Stimulated activated CD8-positive, alpha-beta memory T cell treated with anti-CD3 and anti-CD28 coated beads, Interleukin-15, amount 100 ng/mL, for 24 hours (primary cell): ENCODE data around the gene IRGQ.
"Not testable (repeated sequence)": the region's sequence is repeated elsewhere in the genome, so short reads cannot be mapped to it uniquely, and the experiment has no call there.

Source experiments
- DNase-seq: peaks from one replicate; pipeline ENCODE4 v3.0.0-alpha.2; 2020; ENCODE audit warnings: low read depth

Gene IRGQ

DNA sequence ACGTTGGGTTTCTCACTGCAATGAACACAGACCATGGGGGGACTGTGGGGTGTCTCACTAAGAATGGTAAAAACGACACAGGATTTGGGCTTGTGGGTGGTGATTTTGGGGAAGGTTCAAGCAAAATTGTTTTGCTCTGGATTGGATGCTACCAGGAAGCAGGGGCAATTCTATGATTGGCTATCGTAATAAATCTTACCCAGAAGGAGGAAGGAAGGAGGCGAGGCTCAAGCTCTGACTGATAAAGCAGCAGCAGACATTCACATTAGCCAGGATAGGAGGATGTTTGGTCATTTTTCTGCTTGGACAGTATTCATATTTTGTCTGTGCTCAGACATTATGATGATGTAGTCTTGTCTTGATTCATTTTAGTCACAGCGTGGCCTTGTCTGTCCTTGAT is 1.9 kb upstream of the IRGQ start:
- no peak for DNase-seq

DNA sequence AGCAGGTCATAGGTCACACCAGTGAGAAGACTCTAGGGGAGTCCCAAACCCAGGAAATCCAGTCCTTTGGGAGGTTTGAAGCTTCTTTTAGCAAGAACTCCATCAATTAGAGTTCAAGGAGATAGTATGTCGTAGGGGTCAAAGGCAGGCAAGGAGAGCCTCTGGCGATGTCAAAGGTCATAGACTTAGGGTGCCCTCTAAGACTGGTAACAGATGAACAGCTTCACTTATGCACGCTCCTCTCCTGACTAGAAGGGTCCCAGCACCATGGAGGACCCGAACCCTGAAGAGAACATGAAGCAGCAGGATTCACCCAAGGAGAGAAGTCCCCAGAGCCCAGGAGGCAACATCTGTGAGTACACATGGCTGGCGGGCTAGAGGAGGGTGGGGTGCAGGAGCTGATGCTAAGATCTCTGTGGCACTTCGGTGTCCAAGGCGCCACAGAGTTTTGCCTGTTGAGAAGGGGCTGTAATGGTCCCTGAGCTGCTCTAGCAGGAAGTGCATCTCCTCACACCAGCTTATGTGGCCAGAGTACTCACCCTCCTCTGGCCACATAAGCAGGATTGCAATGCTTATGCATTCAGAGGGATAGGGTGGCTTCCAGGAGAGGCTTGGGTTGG is 1.0 kb upstream of the IRGQ start:
- no peak for DNase-seq

DNA sequence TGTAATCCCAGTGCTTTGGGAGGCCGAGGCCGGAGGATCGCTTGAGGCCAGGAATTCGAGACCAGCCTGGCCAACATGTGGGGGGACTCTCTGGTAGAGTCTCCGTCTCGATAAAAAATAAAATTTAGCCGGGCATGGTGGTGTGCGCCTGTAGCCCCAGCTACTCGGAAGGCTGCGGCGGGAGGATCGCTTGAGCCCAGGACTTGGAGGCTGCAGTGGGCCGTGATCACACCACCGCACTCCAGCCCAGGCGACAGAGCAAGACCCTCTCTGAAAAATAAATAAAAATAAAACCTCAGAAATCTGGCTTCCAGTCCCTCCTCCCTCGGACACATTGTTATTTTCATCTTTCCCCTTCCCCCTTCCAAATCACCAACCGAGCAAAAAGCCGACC is 332 bp downstream of the IRGQ start:
- no peak for DNase-seq

DNA sequence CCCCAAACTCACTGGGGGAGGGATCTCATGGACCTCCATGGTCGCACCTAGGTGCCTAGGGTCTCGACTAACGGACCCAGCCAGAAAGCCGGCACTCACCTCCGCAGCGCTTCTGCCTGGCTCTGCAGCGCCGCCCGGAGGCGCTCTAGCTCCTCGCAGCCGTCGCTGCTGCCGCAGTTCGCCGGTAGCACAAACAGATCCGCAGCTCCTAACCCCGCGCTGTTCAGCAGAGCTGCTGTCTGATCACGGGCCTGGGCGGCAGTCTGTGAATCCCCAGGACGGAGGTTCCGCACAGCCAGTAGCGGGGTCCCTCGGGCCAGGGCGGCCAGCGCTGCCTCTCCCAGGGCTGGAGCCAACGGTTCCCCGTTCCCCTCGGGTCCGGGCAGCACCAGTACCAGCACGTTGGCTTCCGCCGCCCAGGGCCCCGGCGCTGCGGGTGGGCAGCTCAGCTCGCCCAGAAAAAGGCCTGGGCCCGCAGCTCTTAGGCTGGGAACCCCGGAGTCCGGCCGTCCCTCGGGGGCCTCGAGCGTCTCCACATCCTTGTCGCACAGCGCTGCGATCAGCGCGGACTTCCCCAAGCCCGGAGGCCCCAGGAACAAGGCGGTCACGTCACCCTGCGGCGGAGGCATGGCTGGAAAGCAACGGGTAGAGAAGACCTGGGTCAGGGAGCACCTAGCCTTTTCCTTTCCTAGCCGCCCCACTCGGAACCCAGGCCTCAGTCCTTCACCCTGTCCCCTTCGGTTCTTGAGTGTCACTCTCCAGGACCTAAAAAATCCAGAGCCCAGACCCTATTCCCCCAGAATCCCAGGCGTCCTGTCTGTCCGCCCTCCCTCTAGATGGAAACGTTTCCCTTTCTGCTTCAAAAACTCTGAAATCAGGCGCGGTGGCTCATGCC is 977 bp downstream of the IRGQ start:
- peak; percentile 42 for DNase-seq

DNA sequence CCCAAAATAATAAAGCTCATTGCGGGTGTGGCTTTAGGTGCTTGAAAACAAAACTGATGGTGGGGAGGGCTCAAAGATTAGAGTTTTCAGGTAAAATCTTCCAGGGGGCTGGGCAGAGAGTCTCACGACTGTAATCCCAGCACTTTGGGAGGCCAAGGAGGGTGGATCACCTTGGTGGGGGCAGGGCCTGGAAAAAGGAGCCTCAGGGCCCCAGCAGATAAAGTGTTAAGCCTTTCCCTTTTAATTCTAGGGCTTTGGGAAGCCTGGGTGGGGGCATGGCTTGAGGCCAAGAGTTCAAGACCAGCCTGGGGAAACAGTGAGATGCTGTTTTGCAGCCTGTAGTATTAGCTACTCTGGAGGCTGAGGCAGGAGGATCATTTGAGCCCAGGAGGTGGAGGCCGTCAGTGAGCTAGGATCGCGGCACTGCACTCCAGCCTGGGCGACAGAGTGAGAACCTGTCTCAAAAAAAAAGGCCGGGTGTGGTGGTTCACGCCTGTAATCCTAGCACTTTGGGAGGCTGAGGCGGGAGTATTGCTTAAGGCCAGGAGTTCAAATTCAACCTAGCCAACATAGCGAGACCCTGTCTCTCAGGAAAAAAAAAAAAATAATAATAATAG is 1.7 kb downstream of the IRGQ start:
- DNase-seq, result no peak

DNA sequence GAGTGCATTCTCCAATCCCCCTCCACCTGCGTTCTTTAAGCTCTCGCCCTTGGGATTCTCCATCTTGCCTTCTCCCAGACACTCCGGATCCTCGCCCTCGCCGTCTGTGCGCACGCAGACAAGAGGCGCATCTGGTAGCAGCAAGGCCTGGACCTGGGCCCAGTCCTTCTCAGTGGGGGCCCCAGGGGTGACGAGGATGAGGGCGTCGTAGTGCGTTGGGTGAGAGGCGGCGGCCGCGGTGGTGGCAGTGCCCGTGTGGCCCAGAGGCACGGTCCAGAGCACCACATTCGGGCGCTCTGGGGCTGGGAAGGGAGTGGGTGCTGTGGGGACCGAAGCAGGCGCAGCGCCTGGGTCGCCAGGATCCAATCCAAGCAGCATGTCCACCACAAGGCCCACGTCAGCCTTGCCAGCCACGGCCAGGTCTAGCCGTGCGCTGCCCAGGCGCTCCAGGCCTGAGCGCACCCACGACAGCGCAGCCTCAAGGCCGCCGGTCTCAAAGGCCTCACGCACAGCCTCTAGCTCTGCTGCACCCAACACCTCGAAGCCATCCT is 3.1 kb downstream of the IRGQ start:
- no peak for DNase-seq

DNA sequence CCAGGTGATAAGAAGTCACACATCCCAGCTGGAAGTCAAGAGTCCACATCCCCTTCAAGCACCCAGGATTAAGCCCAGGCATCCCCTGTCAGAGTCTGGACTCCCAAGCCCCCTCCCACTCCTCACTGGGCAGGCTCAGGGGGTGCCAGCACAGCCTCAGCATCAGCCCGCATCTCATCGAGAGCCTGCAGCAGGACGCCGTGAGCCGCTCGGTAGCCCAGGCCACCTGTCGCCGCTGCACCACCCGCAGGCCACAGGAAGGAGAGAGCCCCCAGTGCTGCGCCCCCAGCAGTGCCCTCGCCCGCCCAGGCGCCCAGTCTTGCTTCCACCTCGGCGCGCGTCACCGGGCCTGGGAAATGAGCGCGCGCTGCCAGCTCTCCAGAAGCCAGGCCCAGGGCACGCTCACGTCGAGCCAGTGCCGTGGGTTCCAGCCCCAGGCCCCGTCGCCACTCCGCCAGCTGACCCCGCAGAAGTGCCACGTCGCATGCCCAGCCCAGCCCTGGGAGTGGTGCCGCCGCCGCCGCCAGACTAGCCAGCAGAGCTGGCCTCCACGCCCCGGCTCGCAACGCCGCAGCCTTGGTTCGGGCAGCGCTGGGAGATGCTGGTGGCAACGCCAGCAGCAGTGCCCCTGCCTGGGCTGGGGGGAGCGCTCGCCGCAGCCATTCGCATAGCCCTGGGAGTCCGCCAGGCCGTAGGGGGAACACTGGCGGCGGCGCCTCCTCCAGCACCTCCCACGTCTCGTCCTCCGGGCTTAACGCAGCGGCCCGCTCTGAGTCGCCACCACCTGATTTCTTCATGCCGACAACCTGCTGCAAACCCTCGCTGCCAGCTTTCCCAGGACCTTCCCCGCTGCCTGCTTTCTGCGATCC is 3.8 kb downstream of the IRGQ start:
- no peak for DNase-seq

DNA sequence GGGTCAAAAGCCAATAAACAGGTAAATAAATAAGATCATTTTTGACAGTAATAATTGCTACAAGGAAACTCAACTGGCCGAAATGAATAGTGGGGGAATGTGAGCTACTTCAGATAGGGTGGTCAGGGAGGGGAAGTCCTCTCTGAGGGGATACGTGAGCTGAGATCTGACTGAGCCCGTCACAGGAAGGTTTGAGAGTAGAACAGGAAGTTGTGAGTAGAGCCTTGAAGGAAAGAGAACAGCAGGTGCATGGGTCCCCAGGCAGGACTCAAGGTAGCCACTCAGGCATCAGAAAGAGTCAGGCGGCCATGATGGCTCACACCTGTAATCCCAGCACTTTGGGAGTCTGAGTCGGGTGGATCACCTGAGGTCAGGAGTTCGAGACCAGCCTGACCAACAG is 6.3 kb downstream of the IRGQ start:
- no peak for DNase-seq

DNA sequence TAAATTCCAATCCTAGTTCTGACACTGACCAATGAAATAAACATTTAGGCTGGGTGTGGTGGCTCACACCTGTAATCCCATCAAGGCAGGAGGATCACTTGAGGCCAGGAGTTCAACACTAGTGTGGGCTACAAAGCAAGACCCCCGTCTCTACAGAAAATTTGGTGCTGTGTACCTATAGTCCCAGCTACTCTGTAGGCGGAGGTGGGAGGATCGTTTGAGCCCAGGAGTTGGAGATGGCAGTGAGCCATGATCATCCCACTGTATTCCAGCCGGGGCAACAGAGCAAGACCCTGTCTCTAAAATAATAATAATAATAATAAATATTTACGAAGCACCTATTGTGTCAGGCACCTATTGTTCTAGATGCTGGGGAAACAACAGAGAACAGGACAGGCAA is 6.7 kb downstream of the IRGQ start:
- no peak for DNase-seq

DNA sequence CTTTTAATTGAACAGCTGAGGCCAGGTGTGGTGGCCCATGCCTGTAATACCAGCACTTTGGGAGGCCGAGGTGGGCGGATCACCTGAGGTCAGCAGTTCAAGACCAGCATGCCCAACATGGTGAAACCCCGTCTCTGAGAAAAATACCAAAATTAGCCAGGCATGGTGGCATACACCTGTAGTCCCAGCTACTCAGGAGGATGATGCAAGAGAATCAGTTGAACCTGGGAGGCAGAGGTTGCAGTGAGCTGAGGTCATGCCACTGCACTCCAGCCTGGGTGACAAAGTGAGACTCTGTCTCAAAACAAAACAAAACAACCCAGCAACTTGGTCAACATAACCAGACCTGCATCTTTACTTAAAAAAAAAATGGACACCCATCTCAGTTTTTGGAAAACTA is 8.9 kb downstream of the IRGQ start:
- not testable (repeated sequence) for DNase-seq

DNA sequence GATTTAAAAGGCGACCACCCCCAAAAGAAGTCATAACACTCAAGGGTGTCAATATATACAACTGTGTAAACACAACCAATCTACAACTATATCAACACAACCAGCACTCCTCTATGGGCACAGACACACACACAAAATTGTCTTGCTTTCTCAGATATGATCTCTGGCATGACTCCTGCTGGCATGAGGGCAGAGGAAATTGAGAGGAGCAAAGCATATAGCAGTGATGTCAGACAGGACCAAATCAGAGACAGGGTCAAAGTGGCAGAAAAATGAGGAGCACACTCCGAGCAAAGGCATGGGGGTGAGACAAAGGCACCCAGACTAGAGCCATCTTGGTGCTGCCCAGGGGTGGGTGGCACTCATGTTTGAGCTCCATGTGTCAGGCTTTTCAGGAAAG is 9.6 kb downstream of the IRGQ start:
- no peak for DNase-seq

DNA sequence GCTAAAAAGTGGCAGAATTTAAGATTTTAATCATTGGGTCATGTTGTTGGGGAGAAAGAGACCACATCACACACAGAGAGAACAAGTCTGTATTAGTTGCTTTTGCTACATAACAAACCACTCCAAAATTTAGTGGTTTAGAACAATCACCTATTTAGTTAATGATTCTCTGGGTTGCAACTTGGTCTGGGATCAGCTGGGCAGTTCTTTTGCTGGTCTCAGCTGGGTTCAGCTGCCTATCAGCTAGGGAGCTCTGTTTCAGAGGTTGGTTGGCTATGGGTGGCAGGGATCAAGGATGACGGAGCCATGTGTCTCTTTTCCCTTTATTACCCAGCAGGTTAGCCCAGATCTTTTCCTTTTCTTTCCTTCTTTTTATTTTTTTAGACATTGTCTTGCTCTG is 11.4 kb downstream of the IRGQ start:
- no peak for DNase-seq

DNA sequence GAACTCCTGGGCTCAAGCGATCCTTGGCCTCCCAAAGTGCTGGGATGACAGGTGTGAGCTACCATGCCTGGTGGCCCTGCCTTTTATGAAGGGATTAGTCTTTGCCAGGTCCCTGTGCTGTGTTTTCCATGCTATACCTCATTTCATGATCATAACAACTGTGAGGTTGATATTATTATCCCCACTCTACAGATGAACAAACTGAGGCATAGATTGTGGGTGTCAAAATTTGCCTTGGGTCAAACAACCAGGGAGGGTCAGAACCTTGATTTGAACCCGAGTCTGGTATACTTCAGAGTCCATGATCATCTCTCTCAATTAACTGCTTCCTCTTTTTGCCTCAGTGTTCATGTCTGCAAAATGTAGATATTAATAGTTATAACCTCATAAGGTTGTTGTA is 13.4 kb downstream of the IRGQ start:
- no peak for DNase-seq

DNA sequence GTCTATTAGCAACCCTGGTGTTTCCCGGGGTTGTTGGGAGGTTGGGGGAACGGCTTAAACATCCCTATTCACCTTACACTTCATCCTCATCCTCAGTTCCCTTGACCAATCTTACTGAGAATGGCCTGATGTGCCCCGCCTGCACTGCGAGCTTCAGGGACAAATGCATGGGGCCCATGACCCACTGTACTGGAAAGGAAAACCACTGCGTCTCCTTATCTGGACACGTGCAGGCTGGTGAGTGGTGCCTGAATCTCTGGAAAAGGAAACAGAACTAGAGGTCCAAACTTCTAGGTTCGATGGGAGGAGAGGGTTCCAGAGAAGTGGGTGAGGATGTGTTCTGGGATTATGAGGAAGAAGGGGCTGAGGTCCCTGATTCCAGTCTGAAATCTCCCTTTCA is 14.5 kb downstream of the IRGQ start:
- DNase-seq, result no peak

DNA sequence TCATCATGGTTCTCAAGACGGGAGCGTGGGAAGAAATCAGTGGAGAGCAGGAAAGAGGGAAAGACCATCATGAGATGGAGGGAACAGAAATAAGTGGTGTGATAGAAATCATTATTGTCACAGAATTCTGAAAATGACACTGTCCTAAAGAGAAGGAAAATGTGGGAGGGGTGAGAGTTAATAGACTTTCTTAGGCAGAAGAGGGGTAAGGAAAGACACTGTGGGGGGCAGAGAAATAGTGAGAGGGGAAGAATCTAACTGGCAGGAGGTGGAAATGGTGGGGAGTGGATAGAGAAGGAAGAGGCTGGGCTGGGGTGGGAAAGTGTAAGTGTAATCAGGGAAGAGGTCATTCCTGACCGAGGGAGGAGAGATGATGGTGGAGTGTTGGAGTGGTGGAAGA is 17.1 kb downstream of the IRGQ start:
- no peak for DNase-seq

DNA sequence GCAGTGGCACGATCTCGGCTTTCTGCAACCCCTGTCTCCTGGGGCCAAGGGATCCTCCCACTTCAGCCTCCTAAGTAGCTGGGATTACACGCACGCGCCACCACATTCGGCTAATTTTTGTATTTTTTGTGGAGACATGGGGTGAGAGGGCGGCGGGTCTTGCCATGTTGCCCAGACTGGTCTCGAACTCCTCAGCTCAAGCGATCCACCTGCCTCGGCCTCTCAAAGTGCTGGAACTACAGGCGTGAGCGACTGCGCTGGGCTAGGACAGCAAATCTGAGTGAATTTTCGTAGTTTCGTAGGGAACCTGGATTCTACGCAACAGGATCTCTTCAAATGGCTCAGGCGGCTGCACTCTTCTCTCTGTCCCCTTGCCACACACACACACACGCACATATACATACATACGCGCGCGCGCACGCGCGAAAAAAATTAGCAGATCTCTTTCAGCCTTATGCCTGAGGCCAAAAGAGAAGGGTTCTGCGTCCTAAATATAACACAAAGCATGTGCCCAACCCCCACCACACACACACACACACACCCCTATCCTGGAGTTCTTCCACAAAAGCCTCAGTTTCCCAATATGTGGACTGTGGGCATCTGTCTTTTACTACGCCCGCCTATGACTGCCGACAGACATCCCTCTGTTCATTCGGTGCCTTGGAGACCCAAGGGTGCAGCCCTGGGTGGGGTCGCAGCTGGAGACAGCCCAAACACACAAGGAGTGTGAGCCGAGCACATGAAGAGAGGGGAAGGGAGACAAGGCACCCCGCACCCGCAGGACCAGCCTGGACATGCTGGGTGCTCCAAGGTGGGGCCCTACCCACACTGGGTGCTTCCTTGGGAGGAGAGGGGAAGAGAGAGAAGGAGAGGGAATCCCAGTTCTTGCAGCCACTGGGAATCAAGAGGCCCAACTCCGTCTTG is 19.7 kb downstream of the IRGQ start:
- no peak for DNase-seq

DNA sequence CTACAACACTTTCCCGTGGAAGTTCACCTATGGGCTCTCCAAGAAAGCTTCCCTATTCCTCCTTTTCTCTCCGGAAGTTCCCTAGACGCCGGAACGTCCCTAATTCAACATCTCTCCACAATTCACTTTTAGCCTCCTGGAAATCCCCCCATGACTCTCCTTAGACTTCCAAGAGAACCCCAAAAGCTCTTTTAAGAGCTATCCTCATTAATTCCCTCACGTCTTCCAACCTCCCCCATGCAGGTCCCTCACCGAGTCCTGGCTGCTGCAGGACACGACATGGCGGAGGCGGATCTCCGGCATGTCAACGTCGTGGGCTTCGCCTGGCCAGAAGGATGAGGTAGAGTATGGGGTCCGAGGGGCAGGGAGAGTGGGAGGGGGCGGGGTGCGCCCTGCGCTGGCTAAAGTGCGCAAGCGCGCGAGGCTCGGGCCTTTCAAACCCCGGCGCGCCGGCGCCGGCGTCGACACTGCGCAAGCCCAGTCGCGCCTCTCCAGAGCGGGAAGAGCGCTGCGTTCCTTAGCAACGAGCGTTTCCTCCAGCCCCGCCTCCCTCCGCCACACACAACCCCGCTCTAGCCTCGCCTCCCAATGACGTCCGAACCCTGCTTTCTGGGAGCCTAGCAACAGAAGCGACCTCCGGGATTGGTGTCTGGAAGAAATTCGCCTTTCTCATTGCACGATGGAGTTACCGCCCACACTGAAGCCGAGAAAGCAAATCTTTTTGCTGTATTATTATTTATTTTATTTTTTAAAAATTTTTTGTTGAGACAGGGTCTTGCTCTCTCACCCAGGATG is 20.6 kb downstream of the IRGQ start, which contains the start of the genes PINLYP and XRCC1:
Gene PINLYP, plus strand, starts transcription at position 646 of the 795 bp plus-strand sequence. CDS start 1,391 bp downstream, outside the sequence.
Gene XRCC1, minus strand, starts transcription at position 372 of the 795 bp plus-strand sequence. Its CDS starts 69 bp downstream, at position 303.
- peak; percentile 90 for DNase-seq

DNA sequence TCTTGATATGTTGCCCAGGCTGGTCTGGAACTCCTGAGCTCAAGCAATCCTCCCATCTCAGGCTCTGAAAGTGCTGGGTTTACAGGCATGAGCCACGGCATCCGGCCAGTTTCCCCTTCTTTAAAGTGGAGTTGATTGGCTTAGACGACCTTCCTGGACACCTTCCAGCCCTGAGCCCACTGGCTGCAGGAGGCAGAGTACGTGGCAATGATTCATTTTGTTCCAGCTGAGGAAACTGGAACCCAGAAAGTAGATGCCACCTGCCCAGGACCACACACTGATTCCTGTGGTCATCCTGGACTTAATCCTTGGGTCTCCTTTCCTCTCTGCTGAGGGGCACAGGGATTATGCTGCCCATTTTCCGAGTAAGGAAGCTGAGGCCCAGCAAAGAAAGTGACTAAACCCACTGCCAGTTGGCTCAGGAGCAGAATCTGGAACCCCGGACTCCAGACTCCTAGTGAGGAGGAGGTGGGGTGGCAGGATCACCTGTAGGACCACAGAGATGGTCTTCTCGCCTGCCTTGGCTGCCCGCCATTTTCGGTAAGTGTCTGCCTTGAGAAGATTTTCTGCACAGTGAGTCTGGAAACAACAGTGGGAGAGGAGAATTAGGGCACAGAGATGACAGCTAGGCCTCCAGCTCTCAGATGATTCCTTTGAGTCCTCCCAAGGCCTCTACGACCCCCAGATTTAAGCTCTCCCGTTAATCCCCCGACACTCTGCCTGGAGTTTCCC is 21.3 kb downstream of the IRGQ start:
- DNase-seq, result no peak

DNA sequence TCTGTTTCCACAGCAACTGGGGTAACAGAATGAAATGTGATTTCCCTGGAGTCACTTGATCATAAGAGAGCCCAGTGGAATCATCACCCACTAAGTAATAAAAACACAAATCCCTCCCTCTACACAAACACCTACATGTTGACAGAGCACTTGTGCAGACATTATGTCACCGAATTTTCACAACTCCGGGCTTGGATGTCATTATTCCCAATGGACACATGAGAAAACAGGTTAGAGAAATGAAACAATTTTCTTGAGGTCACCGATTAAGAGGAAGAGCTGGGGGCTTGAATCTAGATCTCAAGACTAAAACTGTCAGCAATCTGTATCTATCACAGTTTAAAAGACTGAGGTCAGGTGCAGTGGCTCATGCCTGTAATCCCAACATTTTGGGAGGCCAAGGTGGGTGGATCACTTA is 23.8 kb downstream of the IRGQ start:
- DNase-seq, result no peak
